Stimulated activated CD8-positive, alpha-beta memory T cell treated with anti-CD3 and anti-CD28 coated beads, Interleukin-15, amount 100 ng/mL, for 1 hour (primary cell): ENCODE data around the gene TTC32.
"Not testable (repeated sequence)": the region's sequence is repeated elsewhere in the genome, so short reads cannot be mapped to it uniquely, and the experiment has no call there.

Experiments
- DNase-seq: peaks from one replicate; pipeline ENCODE4 v3.0.0-alpha.2; 2020; ENCODE audit warnings: low read depth

The TTC32 gene

GRCh38 chr2:19899985-19900930, 1.5 kb downstream of the TTC32 start:
- no peak for DNase-seq

- no peak for DNase-seq
Observed at GRCh38 chr2:19898592-19899329, 3.0 kb downstream of the TTC32 start.

- no peak for DNase-seq
Observed at GRCh38 chr2:19897623-19898245, 4.0 kb downstream of the TTC32 start.

GRCh38 chr2:19895535-19895934, 6.2 kb downstream of the TTC32 start:
- no peak for DNase-seq

GRCh38 chr2:19894134-19894792, 7.5 kb downstream of the TTC32 start:
- DNase-seq, result no peak

- no peak for DNase-seq
Observed at GRCh38 chr2:19893520-19894133, 8.2 kb downstream of the TTC32 start.

- DNase-seq, result not testable (repeated sequence)
Observed at GRCh38 chr2:19891971-19892370, 9.8 kb downstream of the TTC32 start.

GRCh38 chr2:19890104-19890503, 11.7 kb downstream of the TTC32 start:
- no peak for DNase-seq

- no peak for DNase-seq
Observed at GRCh38 chr2:19888831-19889230, 13.0 kb downstream of the TTC32 start.

- no peak for DNase-seq
Observed at GRCh38 chr2:19887510-19887909, 14.3 kb downstream of the TTC32 start.

GRCh38 chr2:19886261-19886660, 15.5 kb downstream of the TTC32 start:
- no peak for DNase-seq

- DNase-seq, result no peak
Observed at GRCh38 chr2:19885791-19886190, 16.0 kb downstream of the TTC32 start.

- no peak for DNase-seq
Observed at GRCh38 chr2:19883971-19884720, 17.6 kb downstream of the TTC32 start.

- DNase-seq, result no peak
Observed at GRCh38 chr2:19883486-19883885, 18.3 kb downstream of the TTC32 start.

GRCh38 chr2:19882286-19882685, 19.5 kb downstream of the TTC32 start:
- no peak for DNase-seq

- DNase-seq, result no peak
Observed at GRCh38 chr2:19881908-19882265, 19.9 kb downstream of the TTC32 start.

GRCh38 chr2:19881221-19881907, 20.4 kb downstream of the TTC32 start:
- DNase-seq, result no peak

- not testable (repeated sequence) for DNase-seq
Observed at GRCh38 chr2:19880191-19880590, 21.6 kb downstream of the TTC32 start.

- no peak for DNase-seq
Observed at GRCh38 chr2:19879120-19879519, 22.7 kb downstream of the TTC32 start.

GRCh38 chr2:19878268-19879046, 23.3 kb downstream of the TTC32 start:
- no peak for DNase-seq
